ENCODE results near the gene RELL1.

Gene RELL1

GRCh38 chr4:37686373-37687193, at the start of gene RELL1:
Gene RELL1, minus strand, starts transcription at chr4:37686376. Its CDS starts 89 bp downstream, at chr4:37686287.
- Mint-ChIP-seq H3K4me1 (ENCODE audit: low read depth) (peaks cover 40% of the 10 kb centered on the region), H3K4me3 (peak within 1 kb of the TSS; percentile 86), H3K9me3 (no peaks in the 10 kb centered on the region), H3K27me3 (no peaks in the 10 kb centered on the region), H3K27ac (peak within 1 kb of the TSS; percentile 90), H3K36me3 (ENCODE audit: low read depth) (peaks cover 24% of the 10 kb centered on the region)
- intact Hi-C loops (cut with micrococcal nuclease) = loop anchor here (1.0 to 10.0 kb wide), 3 partner anchors 68 to 291 kb away; no protein-coding TSS in a partner anchor

GRCh38 chr4:37735578-37735977, 49.4 kb upstream of the RELL1 start:
- intact Hi-C loops (cut with micrococcal nuclease) = no loop called here
- H3K27ac Mint-ChIP-seq = peak overlapping the region; percentile 15
- peaks cover 29% of the 10 kb centered on the region for H3K4me1 Mint-ChIP-seq (ENCODE audit: low read depth)
- H3K9me3 Mint-ChIP-seq = no peaks in the 10 kb centered on the region
- H3K36me3 Mint-ChIP-seq (ENCODE audit: low read depth) = no peaks in the 10 kb centered on the region
- no peaks in the 10 kb centered on the region for H3K27me3 Mint-ChIP-seq
- H3K4me3 Mint-ChIP-seq = no peak overlapping the region

GRCh38 chr4:37734989-37735388, 48.8 kb upstream of the RELL1 start:
- Mint-ChIP-seq H3K9me3 (no peaks in the 10 kb centered on the region), H3K4me3 (no peak overlapping the region), H3K36me3 (ENCODE audit: low read depth) (no peaks in the 10 kb centered on the region), H3K27me3 (no peaks in the 10 kb centered on the region), H3K4me1 (ENCODE audit: low read depth) (peaks cover 29% of the 10 kb centered on the region), H3K27ac (peak overlapping the region; percentile 15)
- intact Hi-C loops (cut with micrococcal nuclease) = loop anchor here (5.0 kb wide), 1 partner anchor 42 kb away; no protein-coding TSS in a partner anchor

- intact Hi-C loops (cut with micrococcal nuclease) = loop anchor here (5.0 kb wide), 1 partner anchor 44 kb away; no protein-coding TSS in a partner anchor
- H3K27me3 Mint-ChIP-seq = no peaks in the 10 kb centered on the region
- H3K4me3 Mint-ChIP-seq = no peak overlapping the region
- no peaks in the 10 kb centered on the region for H3K9me3 Mint-ChIP-seq
- peaks cover 43% of the 10 kb centered on the region for H3K4me1 Mint-ChIP-seq (ENCODE audit: low read depth)
- no peak overlapping the region for H3K27ac Mint-ChIP-seq
- no peaks in the 10 kb centered on the region for H3K36me3 Mint-ChIP-seq (ENCODE audit: low read depth)
These were observed 47.2 kb upstream of the RELL1 start for GRCh38 chr4:37733240-37733867.

- Mint-ChIP-seq H3K9me3 (no peaks in the 10 kb centered on the region), H3K36me3 (ENCODE audit: low read depth) (no peaks in the 10 kb centered on the region), H3K27me3 (no peaks in the 10 kb centered on the region), H3K4me1 (ENCODE audit: low read depth) (peaks cover 47% of the 10 kb centered on the region), H3K4me3 (no peak overlapping the region), H3K27ac (no peak overlapping the region)
- intact Hi-C loops (cut with micrococcal nuclease) = loop anchor here (5.0 kb wide), 1 partner anchor 45 kb away; no protein-coding TSS in a partner anchor
These were observed 46.5 kb upstream of the RELL1 start for GRCh38 chr4:37732526-37733186.

- Mint-ChIP-seq H3K27ac (peak overlapping the region; percentile 61), H3K27me3 (no peaks in the 10 kb centered on the region), H3K4me3 (no peak overlapping the region), H3K9me3 (no peaks in the 10 kb centered on the region), H3K4me1 (ENCODE audit: low read depth) (peaks cover 27% of the 10 kb centered on the region), H3K36me3 (ENCODE audit: low read depth) (no peaks in the 10 kb centered on the region)
- intact Hi-C loops (cut with micrococcal nuclease) = loop anchor here (5.0 kb wide), 1 partner anchor 48 kb away; no protein-coding TSS in a partner anchor
These were observed 43.5 kb upstream of the RELL1 start for GRCh38 chr4:37729649-37730004.

- no peaks in the 10 kb centered on the region for H3K9me3 Mint-ChIP-seq
- intact Hi-C loops (cut with micrococcal nuclease) = no loop called here
- H3K27me3 Mint-ChIP-seq = no peaks in the 10 kb centered on the region
- H3K36me3 Mint-ChIP-seq (ENCODE audit: low read depth) = no peaks in the 10 kb centered on the region
- no peak overlapping the region for H3K4me3 Mint-ChIP-seq
- H3K27ac Mint-ChIP-seq = no peak overlapping the region
- H3K4me1 Mint-ChIP-seq (ENCODE audit: low read depth) = peaks cover 26% of the 10 kb centered on the region
These were observed 41.9 kb upstream of the RELL1 start for GRCh38 chr4:37728064-37728463.

- Mint-ChIP-seq H3K36me3 (ENCODE audit: low read depth) (no peaks in the 10 kb centered on the region), H3K4me3 (no peak overlapping the region), H3K4me1 (ENCODE audit: low read depth) (peaks cover 22% of the 10 kb centered on the region), H3K27me3 (no peaks in the 10 kb centered on the region), H3K27ac (no peak overlapping the region), H3K9me3 (no peaks in the 10 kb centered on the region)
- intact Hi-C loops (cut with micrococcal nuclease) = no loop called here
These were observed 41.5 kb upstream of the RELL1 start for GRCh38 chr4:37727635-37728034.

- Mint-ChIP-seq H3K27ac (no peak overlapping the region), H3K9me3 (no peaks in the 10 kb centered on the region), H3K4me3 (no peak overlapping the region), H3K27me3 (no peaks in the 10 kb centered on the region), H3K4me1 (ENCODE audit: low read depth) (peaks cover 21% of the 10 kb centered on the region), H3K36me3 (ENCODE audit: low read depth) (no peaks in the 10 kb centered on the region)
- intact Hi-C loops (cut with micrococcal nuclease) = no loop called here
These were observed 40.5 kb upstream of the RELL1 start for GRCh38 chr4:37726666-37727065.

- no peaks in the 10 kb centered on the region for H3K27me3 Mint-ChIP-seq
- H3K36me3 Mint-ChIP-seq (ENCODE audit: low read depth) = no peaks in the 10 kb centered on the region
- H3K4me3 Mint-ChIP-seq = no peak overlapping the region
- H3K27ac Mint-ChIP-seq = no peak overlapping the region
- H3K4me1 Mint-ChIP-seq (ENCODE audit: low read depth) = peaks cover 22% of the 10 kb centered on the region
- intact Hi-C loops (cut with micrococcal nuclease) = no loop called here
- H3K9me3 Mint-ChIP-seq = no peaks in the 10 kb centered on the region
These were observed 39.5 kb upstream of the RELL1 start for GRCh38 chr4:37725718-37726117.

- no peaks in the 10 kb centered on the region for H3K27me3 Mint-ChIP-seq
- no peak overlapping the region for H3K27ac Mint-ChIP-seq
- H3K36me3 Mint-ChIP-seq (ENCODE audit: low read depth) = no peaks in the 10 kb centered on the region
- H3K9me3 Mint-ChIP-seq = no peaks in the 10 kb centered on the region
- H3K4me3 Mint-ChIP-seq = no peak overlapping the region
- peaks cover 15% of the 10 kb centered on the region for H3K4me1 Mint-ChIP-seq (ENCODE audit: low read depth)
- intact Hi-C loops (cut with micrococcal nuclease) = no loop called here
These were observed 36.9 kb upstream of the RELL1 start for GRCh38 chr4:37723067-37723466.

GRCh38 chr4:37721995-37722638, 35.9 kb upstream of the RELL1 start:
- Mint-ChIP-seq H3K27ac (no peak overlapping the region), H3K9me3 (no peaks in the 10 kb centered on the region), H3K36me3 (ENCODE audit: low read depth) (no peaks in the 10 kb centered on the region), H3K4me1 (ENCODE audit: low read depth) (peaks cover 9% of the 10 kb centered on the region), H3K4me3 (no peak overlapping the region), H3K27me3 (no peaks in the 10 kb centered on the region)
- intact Hi-C loops (cut with micrococcal nuclease) = no loop called here

- H3K27me3 Mint-ChIP-seq = no peaks in the 10 kb centered on the region
- peaks cover 9% of the 10 kb centered on the region for H3K4me1 Mint-ChIP-seq (ENCODE audit: low read depth)
- H3K4me3 Mint-ChIP-seq = no peak overlapping the region
- H3K9me3 Mint-ChIP-seq = no peaks in the 10 kb centered on the region
- H3K36me3 Mint-ChIP-seq (ENCODE audit: low read depth) = no peaks in the 10 kb centered on the region
- no peak overlapping the region for H3K27ac Mint-ChIP-seq
- intact Hi-C loops (cut with micrococcal nuclease) = no loop called here
These were observed 32.8 kb upstream of the RELL1 start for GRCh38 chr4:37719021-37719420.

GRCh38 chr4:37717576-37717975, 31.4 kb upstream of the RELL1 start:
- no peaks in the 10 kb centered on the region for H3K36me3 Mint-ChIP-seq (ENCODE audit: low read depth)
- intact Hi-C loops (cut with micrococcal nuclease) = no loop called here
- no peak overlapping the region for H3K27ac Mint-ChIP-seq
- H3K9me3 Mint-ChIP-seq = no peaks in the 10 kb centered on the region
- H3K4me1 Mint-ChIP-seq (ENCODE audit: low read depth) = peaks cover 9% of the 10 kb centered on the region
- H3K4me3 Mint-ChIP-seq = no peak overlapping the region
- no peaks in the 10 kb centered on the region for H3K27me3 Mint-ChIP-seq

Measured in dendritic cell treated with granulocyte-macrophage colony-stimulating factor and Interleukin-4, amounts not matched to agents 40 ng/mL and 50 ng/mL, for 4 days (primary cell).